NCI-H345 treated with DMSO at 0.1 percent for 48 hours (cell line): ENCODE measurements around the gene NEGR1.

Experiments
- DNase-seq: peaks from one replicate; lab custom pipeline; 2025; ENCODE audit not compliant: unreplicated experiment; lab: John Stamatoyannopoulos, UW

NEGR1 gene

GRCh38 chr1:71510725-71511124 lies 771.6 kb downstream of the NEGR1 start:
- no peak for DNase-seq

- DNase-seq = no peak
Measured at GRCh38 chr1:71509051-71509595, 773.2 kb downstream of the NEGR1 start.

DNA sequence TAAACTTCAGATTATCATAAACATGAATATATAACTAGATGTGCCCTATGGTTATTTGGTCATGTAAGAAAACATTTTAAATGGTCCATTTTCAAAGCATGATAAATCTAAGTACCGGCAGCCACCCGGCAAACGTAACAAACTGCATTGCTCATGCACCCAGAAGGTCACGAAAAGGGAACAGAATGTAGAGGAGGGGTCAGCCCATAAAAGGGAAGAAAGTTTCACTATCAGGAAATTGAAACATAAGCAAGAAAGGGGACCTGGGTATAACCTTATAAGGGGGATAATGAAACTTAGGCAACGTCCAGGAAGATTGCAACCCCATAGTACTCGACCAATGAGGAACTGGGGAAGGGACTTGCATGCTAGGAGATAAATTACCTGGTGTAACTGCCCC lies 780.3 kb downstream of the NEGR1 start:
- DNase-seq = no peak

DNA sequence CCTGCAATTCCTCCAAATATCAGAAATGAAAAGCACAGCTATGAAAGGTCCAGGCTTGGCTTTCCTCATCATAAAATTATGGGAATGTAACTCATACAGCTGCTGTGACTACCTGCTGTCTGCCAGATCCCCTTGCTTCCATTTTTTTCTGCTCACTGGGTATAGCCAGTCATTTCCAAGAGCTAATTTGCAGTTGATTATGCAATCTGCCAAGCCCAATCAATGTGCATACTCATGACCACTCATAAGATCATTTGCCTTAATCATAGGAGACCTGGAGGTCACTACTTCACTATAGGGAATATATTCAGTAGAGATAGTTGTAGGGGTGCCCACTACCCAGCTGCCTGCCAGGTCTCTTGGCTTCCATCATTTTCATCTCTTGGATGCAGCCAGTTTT lies 783.8 kb downstream of the NEGR1 start:
- DNase-seq = no peak

- no peak for DNase-seq
Measured at GRCh38 chr1:71494163-71494562, 788.2 kb downstream of the NEGR1 start.

- DNase-seq = no peak
Measured at GRCh38 chr1:71492298-71493041, 789.9 kb downstream of the NEGR1 start.

DNA sequence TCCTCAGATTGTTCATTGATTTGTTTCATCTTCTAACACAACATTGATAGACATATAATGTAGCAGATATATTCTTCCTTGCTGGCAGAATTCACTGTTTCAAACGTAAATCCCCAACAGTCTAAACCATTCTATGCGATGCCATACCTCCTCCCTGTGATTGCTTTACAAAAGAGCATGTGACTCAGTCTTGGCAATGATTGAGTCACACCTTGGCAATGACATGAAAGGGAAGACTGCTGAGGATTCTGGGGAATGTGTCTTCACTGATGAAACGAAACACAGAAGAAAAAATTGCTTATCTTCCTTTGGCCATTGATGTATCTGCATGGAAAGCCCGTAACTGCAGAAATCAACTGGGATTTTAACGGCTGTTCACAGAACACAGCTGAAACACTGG lies 791.9 kb downstream of the NEGR1 start:
- DNase-seq = no peak

DNA sequence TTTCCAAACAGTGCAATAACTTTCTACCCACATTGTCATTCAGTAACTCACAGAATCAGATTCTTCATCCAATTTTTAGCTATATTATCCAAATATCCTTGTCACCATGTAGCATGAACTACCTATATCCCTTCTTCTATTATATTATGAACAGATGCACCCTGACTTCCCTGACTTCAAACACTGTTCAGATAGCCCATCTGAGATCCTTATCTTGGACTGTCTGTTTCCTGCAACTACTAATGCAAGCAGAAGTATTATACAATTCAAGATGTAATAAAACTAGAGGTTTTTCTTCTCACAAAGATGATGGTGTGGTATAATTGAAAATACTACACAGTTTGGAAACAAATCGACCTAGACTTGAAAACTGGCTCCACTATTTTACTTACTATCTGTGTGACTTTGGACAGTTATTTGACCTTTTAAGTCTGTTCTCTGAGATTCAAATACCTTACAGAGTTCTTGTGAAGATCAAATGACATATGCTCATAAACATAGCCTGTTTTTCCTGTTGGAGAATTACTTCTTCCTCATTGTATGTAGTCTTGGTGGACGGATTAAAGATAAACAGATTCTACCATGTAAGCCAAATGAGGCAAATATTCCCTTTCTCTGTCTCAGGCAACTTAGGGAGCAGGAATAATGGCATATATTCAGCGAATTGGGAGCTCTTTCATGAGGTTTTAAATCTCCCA lies 793.6 kb downstream of the NEGR1 start:
- DNase-seq = no peak

DNA sequence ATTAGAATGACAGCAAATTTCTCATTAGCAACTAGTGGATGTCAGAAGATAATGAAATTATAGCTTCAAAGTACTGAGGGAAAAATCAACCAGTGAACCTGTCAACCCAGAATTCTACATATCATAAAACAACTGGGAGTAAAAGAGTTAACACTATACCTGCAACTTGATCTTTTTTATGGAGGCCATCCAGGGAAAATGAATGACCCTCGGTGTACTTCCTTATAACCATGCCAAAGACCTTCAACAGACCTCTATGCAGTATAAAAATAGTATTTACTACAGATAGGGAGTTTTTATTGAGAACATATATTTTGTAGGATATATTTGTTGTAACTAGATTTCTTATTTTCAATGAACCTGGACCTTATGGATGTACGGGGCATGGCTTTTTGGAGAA lies 809.0 kb downstream of the NEGR1 start:
- DNase-seq = no peak

- DNase-seq = no peak
Measured at GRCh38 chr1:71465093-71465492, 817.2 kb downstream of the NEGR1 start.

GRCh38 chr1:71464016-71464415 lies 818.3 kb downstream of the NEGR1 start:
- no peak for DNase-seq

DNA sequence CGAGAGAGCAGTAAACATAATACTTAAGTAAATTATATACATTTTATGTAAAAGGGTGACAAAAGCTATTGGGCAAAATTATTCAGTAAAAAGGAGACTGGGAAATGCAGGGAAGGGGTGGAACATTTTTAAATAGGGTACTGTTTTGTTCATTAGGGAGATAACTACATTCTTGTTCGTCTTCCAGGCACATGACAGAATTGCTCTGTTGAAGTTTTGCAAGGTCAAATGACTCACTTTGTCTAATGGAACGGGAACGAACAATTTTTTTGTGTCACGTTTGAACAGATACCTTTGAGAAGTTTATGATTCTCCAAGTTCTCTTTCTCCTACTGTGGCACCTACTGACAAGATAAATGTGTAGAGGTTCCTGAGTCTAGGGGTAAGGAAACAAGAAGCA lies 819.2 kb downstream of the NEGR1 start:
- no peak for DNase-seq

GRCh38 chr1:71462247-71462646 lies 820.1 kb downstream of the NEGR1 start:
- no peak for DNase-seq

DNA sequence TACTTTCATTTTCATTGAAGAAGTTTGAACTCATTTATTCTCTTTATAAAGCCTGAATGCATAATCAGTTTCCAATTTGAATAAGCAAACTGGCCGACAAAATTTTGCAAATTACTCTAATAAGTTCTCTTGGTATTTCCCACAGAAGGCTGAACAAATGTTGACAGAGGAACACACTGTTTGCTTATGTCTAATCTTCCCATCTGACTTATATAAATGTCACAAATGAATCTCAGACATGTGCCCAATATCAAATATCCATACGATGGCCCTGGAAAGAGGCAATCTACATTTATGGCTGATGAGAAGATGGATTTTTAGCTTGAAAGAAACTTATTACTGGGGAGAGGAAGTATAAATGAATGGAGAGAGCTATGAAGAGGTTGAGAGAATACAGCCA lies 820.9 kb downstream of the NEGR1 start:
- DNase-seq = no peak

GRCh38 chr1:71448444-71448843 lies 833.9 kb downstream of the NEGR1 start:
- DNase-seq = no peak

GRCh38 chr1:71438626-71439025 lies 843.7 kb downstream of the NEGR1 start:
- DNase-seq = no peak

DNA sequence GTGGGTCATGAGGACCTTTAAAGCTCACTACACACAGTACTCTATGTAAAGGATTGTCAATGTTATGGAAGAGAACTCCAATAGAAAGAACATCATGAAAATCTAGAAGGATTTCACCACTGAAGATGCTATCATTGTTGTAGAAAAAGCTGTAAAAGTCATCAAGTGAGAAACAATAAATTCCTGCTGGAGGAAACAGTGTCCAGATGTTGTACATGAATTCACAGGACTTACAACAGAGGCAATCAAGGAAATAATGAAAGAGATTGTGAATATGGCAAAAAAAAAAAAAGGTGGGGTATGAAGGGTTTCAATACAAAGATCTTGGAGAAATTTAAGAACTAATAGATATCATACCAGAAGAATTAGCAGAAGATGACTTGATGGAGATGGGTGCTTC lies 846.4 kb downstream of the NEGR1 start:
- DNase-seq = no peak

DNA sequence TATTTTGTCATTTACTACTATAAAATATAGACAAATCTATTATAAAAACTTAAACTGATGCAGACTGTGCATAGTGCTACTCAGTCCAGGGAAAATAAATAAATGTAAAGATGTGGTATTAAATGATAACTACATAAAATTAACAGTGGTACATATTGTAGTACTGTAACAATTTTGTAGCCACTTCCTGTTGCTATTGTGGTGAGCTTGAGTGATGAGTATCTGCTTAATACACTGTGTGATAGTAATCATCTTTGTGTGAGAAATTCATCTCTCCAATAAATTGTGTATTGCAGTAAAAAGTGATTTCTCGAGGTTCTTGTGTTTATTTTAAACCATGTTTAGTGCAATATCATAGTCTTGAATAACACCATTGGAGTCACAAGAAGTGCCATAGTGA lies 848.1 kb downstream of the NEGR1 start:
- DNase-seq = no peak

DNA sequence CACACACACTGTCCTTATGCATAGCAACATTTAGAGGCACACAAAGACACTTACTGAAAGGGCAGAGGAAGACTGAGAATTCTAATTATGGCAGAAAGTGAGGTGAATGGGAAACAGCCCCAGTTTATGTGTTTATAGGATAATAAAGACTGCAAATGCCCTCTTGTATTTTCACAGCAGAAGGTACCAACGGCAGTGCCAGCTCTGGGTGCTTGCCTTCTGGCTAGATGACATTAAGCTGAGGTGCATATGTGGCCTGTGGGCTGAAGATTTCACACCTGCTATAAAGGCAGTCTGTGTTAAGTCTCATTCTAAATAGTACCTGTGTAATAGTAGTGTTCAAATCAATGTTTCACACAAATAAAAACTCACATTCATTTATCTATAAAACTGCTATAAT lies 854.3 kb downstream of the NEGR1 start:
- DNase-seq = peak; percentile 76

- DNase-seq = peak; percentile 10
Measured at GRCh38 chr1:71427066-71427465, 855.3 kb downstream of the NEGR1 start.

GRCh38 chr1:71424536-71424935 lies 857.8 kb downstream of the NEGR1 start:
- no peak for DNase-seq

DNA sequence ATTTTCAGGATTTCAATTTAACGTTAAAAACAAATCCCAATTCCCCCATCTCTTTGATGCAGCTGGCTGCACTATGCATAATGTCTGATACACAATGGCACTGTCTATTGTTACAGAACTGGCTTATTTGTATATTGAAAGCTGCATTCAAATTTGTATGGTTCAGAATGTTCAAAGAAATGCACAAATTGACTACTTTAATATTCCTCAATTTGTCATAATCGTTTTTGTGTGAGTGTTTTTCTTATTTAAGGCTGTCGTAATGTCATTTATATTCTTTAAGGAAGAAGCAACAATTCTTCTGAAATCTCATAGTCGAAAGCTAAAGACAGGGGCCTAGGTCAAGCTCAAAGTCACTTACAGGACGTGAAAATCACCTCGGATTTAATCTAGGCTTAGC lies 860.1 kb downstream of the NEGR1 start:
- DNase-seq = no peak
